Left ventricle myocardium inferior (tissue), 1 donor: ENCODE results near the gene DSCAML1. TPM values are rescaled to one million over a fixed set of nuclear protein-coding genes. Genes with fewer than 3 reads are reported as not detected.

Experiments
- DNase-seq: peaks from one replicate; pipeline ENCODE4 v3.0.0-alpha.2; 2020
- H3K27ac ChIP-seq: fragments of 200-600 bp; replicated peaks from 2 replicates; pipeline ENCODE4 v1.8.0; 2021
- H3K27me3 ChIP-seq: fragments of 200-600 bp; 2 replicates; pipeline ENCODE4 v1.8.0; 2021; ENCODE audit warnings: low read depth
- H3K36me3 ChIP-seq: fragments of 200-600 bp; 2 replicates; pipeline ENCODE4 v1.8.0; 2021
- H3K4me1 ChIP-seq: fragments of 200-600 bp; 2 replicates; pipeline ENCODE4 v1.8.0; 2021
- H3K4me3 ChIP-seq: fragments of 200-600 bp; 2 replicates; pipeline ENCODE4 v1.8.0; 2021; ENCODE audit warnings: mild to moderate bottlenecking, moderate library complexity
- H3K9me3 ChIP-seq: fragments of 200-600 bp; replicated peaks from 2 replicates; pipeline ENCODE4 v1.8.0; 2021
- CTCF ChIP-seq: fragments of 200-600 bp; IDR thresholded peaks from 2 replicates; pipeline ENCODE4 v1.8.0; 2021; ENCODE audit warnings: antibody characterized with exemption, mild to moderate bottlenecking, borderline replicate concordance
- intact Hi-C: fragments of 100-400 bp; cut with micrococcal nuclease; formaldehyde crosslinking; loops from one replicate; pipeline ENCODE4 v1.11.0; 2022
- total RNA-seq: library from RNA; stranded (reverse); fragmentation: NEBNext Ultra II Directional; extraction: Animal tissue kit (Norgen Biotek cat#: 25700); gene quantifications from one replicate; pipeline ENCODE4 v1.2.1, GENCODE V29; 2021
- donor health status: DM: no; HTN: yes; CAD: no; lungs with severe emphysema.

The DSCAML1 gene
- total RNA-seq, 1 donor from 2014 or later, result 0.19 TPM

GRCh38 chr11:117634756-117635603 is 162.0 kb downstream of the DSCAML1 start:
- Histone ChIP-seq H3K36me3 (no peaks in the 10 kb centered on the region), H3K9me3 (no peaks in the 10 kb centered on the region), H3K27ac (no peak overlapping the region), H3K4me3 (no peak overlapping the region), H3K4me1 (peaks cover 20% of the 10 kb centered on the region), H3K27me3 (no peaks in the 10 kb centered on the region)
- intact Hi-C loops, result no loop called here
- TF ChIP-seq CTCF, result no peak
- DNase-seq, result no peak

GRCh38 chr11:117633976-117634755 is 162.8 kb downstream of the DSCAML1 start:
- H3K27ac ChIP-seq, result no peak overlapping the region
- H3K27me3 ChIP-seq, result no peaks in the 10 kb centered on the region
- no peak for TF ChIP-seq CTCF
- peaks cover 20% of the 10 kb centered on the region for H3K4me1 ChIP-seq
- no peak overlapping the region for H3K4me3 ChIP-seq
- intact Hi-C loops, result no loop called here
- DNase-seq, result no peak
- no peaks in the 10 kb centered on the region for H3K9me3 ChIP-seq
- no peaks in the 10 kb centered on the region for H3K36me3 ChIP-seq

GRCh38 chr11:117633186-117633754 is 163.7 kb downstream of the DSCAML1 start:
- no peak for TF ChIP-seq CTCF
- Histone ChIP-seq H3K36me3 (no peaks in the 10 kb centered on the region), H3K4me1 (peaks cover 20% of the 10 kb centered on the region), H3K4me3 (no peak overlapping the region), H3K27ac (peak overlapping the region; percentile 27), H3K27me3 (no peaks in the 10 kb centered on the region), H3K9me3 (no peaks in the 10 kb centered on the region)
- no peak for DNase-seq
- intact Hi-C loops, result no loop called here

- no peaks in the 10 kb centered on the region for H3K36me3 ChIP-seq
- intact Hi-C loops, result no loop called here
- TF ChIP-seq CTCF, result no peak
- H3K4me3 ChIP-seq, result no peak overlapping the region
- DNase-seq, result no peak
- no peaks in the 10 kb centered on the region for H3K27me3 ChIP-seq
- no peaks in the 10 kb centered on the region for H3K9me3 ChIP-seq
- H3K27ac ChIP-seq, result no peak overlapping the region
- H3K4me1 ChIP-seq, result peaks cover 20% of the 10 kb centered on the region
Measured at GRCh38 chr11:117632306-117632705, 164.7 kb downstream of the DSCAML1 start.

GRCh38 chr11:117631336-117632140 is 165.5 kb downstream of the DSCAML1 start:
- Histone ChIP-seq H3K36me3 (no peaks in the 10 kb centered on the region), H3K27me3 (no peaks in the 10 kb centered on the region), H3K4me3 (no peak overlapping the region), H3K9me3 (no peaks in the 10 kb centered on the region), H3K27ac (no peak overlapping the region), H3K4me1 (peaks cover 20% of the 10 kb centered on the region)
- intact Hi-C loops, result no loop called here
- no peak for TF ChIP-seq CTCF
- no peak for DNase-seq
